Activated naive CD8-positive, alpha-beta T cell treated with anti-CD3 and anti-CD28 coated beads, Interleukin-2, amount 50 U/mL, for 16 hours (primary cell): ENCODE results near the gene MYH11.
"Not testable (repeated sequence)": the region's sequence is repeated elsewhere in the genome, so short reads cannot be mapped to it uniquely, and the experiment has no call there.

ENCODE experiments used
- DNase-seq: peaks from one replicate; pipeline ENCODE4 v3.0.0-alpha.2; 2020; ENCODE audit warnings: low read depth, low spot score

MYH11 gene

GRCh38 chr16:15752717-15753488 lies 103.9 kb downstream of the MYH11 start:
- DNase-seq, result no peak

GRCh38 chr16:15751940-15752339 lies 104.9 kb downstream of the MYH11 start:
- no peak for DNase-seq

- no peak for DNase-seq
Measured at GRCh38 chr16:15749985-15750384, 106.8 kb downstream of the MYH11 start.

DNA sequence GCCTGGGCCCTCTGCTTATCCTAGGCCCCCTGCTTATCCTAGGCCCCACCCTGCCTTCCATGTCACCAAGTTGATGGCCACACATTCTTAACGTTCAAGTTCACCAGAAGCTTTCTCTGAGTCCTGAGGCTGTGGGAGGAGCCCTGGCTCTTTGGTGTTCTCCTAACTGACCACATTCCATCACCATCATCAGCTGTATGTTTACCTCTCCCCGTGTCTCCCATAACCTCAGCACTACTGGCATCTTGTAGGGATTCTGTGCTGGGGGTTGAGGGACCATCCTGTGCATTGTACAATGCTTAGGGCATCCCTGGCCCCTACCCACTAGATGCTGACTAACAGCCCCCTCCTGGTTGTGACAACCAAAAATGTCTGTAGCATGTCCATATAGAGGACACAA lies 107.5 kb downstream of the MYH11 start:
- no peak for DNase-seq

- no peak for DNase-seq
Measured at GRCh38 chr16:15748654-15749053, 108.2 kb downstream of the MYH11 start.

DNA sequence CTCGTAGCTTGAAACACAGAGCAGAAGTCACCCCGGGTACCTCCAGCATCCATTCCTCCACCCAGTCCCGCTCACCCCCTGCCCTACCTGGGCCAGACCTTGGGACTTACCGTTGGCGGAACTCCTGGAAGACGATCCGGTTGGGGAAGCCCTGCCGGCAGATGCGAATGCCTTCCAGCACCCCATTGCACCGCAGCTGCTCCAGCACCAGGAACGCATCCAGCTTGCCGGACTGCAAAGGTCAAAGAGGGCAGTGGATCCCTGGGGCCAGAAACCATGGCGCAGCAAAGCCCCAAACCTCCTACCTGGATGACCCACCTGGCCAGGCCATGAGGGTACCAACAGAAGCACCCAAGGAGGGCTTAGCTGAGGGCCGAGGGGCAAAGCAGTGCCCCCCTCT lies 108.9 kb downstream of the MYH11 start:
- DNase-seq, result no peak

DNA sequence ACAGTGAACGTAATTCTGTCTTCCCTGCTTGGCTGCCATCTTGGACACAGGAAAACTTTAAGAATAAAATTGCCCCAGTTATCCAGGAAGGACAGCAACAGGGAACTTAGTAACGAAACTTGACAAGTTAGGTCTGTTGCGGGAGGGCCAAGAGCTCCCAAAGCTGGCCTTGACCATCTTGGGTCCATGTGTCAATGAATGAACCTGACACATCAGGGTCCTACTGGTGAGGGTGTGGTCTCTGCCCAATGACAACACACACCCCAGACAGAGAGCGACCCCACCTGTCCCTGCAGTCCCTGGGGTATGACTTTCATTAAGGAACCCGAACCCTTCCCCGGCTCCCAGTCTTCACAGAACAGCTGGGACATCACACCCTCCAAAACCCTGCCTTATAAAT lies 110.5 kb downstream of the MYH11 start:
- DNase-seq, result no peak

DNA sequence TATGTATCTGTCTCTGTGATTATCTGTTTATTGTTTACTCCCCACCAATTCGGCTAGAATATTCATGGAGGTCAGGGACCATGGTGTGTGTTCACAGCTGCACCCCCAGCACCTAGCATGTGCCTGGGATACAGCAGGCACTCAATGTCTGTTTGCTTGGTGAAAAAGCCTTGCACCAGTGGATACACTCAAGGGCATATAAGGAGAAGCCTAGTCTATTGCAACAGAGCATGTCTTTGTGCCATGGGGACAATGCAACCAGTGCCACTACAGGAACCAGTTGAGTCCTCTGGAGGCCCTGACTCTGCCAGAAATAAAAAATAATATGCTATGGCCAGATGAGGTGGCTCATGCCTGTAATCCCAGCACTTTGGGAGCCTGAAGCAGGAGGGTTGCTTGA lies 113.2 kb downstream of the MYH11 start:
- no peak for DNase-seq

DNA sequence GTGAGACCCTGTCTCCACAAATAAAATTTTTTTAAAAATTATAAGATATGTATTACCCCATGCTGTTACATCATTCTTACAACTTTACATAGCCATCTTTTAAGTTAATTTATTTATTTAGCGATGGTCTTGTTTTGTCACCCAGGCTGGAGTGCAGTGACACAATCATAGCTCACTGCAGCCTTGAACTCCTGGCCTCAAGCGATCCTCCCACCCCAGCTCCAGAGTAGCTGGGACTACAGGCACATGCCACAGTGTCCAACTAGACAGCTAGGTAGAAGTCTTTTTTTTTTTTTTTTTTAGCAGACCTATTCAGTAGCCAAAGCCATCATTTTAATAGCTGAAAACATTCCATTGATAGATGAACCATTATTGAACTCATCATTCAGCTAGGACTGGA lies 114.1 kb downstream of the MYH11 start:
- no peak for DNase-seq

DNA sequence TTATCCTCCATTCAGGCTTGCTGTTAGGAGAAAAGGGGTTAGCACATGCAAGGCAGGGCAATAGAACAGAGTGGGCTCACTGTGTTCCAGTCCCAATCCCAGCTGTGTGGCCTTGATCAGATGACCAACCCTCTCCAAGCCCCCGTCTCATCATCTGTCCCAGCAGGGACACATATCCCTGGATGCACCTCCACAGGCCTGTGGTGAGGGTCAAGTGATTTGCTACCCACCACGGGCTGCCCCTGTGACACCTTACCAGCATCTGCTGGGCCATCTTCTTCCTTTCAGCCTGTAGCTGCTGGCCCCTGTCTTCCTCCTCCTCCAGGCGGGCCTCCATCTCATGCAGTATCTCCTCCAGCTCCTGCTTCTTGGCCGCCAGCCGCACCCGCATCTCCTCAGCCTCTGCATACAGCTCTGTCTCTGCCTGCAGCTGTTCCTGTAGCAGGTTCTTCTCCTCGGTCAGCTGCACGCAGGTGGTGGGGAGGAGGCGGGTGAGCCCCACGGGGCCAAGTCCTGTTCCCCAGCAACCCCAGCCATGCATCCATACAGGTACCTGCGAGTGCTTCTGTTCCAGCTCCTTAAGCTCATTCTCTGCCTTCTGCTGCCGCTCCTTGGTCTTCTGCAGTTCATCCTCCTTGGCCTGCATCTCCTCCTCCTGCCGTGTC lies 115.5 kb downstream of the MYH11 start:
- no peak for DNase-seq

DNA sequence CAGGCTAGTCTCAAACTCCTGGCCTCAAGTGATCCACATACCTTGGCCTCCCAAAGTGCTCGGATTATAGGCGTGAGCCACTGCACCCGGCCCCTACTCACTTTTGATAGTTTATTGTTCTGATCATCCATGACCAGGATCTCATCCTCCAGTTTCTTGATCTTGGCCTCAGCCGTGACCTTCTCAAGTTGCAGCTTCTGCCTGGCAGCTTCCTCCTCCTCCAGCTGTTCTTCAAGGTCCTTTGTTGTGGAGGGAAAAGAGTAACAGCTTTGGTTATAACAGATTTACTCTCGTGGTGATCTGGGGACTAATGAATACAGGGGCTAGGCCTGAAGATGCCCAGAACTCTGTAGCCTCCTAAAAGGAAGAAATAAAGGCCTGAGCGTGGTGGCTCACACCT lies 116.9 kb downstream of the MYH11 start:
- no peak for DNase-seq

- no peak for DNase-seq
Measured at GRCh38 chr16:15739464-15739863, 117.4 kb downstream of the MYH11 start.

DNA sequence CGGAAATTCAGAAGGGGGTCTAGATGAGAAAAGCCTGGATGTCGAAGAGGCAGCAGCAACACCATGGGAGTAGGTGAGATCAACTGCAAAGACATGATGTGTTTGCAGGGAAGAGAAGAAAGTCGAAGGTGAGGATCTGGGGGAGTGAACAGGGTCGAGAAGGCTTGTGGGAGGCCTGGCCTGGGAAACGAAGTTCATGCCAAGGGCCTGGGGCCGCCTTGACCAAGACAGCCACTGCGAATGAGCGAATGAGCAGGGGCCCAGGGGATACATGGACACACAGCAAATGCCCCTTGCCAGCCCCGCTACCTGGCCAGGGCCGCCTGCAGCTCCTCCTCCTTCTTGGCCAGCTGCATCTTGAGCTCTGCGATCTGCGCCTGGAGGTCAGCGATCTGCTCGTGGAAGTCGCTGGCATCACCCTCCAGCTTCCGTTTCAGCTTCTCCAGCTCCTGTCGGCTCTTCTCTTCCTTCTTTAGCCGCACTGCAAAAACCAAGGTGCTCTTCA lies 119.6 kb downstream of the MYH11 start:
- no peak for DNase-seq

GRCh38 chr16:15736529-15736928 lies 120.3 kb downstream of the MYH11 start:
- no peak for DNase-seq

DNA sequence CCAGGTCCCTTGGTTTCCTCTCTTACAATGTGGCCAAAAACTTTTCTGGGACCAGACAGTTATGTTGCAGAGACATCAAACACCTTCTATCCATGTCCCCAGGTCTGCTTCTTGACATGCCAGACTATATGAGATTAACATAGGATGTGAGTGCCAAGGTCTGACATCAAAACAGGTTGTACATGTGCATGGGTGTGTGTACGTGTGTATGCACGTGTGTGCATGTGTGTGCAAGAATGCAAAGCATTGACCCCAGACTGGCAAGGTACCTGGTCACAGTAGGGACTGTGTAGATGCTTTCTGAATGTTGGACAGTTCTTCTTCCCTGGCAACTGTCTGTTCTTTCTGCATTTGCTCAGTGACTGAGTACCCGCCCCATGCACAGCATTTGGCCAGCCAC lies 121.2 kb downstream of the MYH11 start:
- DNase-seq, result no peak

- no peak for DNase-seq
Measured at GRCh38 chr16:15732416-15732815, 124.4 kb downstream of the MYH11 start.

- no peak for DNase-seq
Measured at GRCh38 chr16:15729152-15729551, 127.7 kb downstream of the MYH11 start.

- DNase-seq, result not testable (repeated sequence)
Measured at GRCh38 chr16:15727697-15728096, 129.1 kb downstream of the MYH11 start.

DNA sequence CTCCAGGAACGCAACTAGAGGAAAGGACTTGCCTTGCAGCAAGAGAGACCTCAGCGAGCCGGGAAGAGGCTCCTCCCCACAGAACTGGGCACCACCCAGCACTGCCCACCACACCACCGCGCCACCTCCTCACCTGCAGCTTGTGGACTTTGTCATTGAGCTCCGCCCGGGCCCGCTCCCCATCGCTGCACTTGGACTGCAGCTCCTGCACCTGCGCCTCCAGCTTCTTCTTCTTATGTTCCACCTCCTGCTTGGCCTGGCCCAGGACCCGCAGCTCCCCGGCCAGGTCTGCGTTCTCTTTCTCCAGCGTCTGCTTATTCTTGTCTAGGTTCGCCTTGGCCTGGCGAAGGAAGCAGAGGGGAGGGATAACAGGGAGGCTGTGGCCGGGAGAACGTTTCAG lies 130.1 kb downstream of the MYH11 start:
- no peak for DNase-seq

GRCh38 chr16:15725641-15726240 lies 131.1 kb downstream of the MYH11 start:
- DNase-seq, result no peak

DNA sequence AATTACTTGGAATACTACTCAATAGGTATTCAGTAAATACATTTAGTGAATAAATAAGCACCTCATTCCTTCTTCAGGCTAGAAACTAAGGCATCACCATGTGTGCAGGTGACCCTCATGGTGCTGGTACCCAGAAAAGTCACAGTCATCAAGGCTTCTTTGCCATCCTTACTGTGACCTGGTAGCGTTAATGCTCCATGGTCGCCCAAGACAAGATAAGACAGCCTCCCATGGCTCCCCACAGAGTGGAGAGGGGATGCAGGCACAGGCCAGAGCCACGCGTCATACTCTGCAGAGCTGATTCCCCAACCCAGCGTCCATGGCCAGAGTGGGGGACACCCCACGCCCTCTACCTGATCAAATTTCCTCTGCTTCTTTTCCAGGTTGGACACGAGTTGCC lies 133.0 kb downstream of the MYH11 start:
- DNase-seq, result no peak

- DNase-seq, result no peak
Measured at GRCh38 chr16:15721018-15721417, 135.8 kb downstream of the MYH11 start.
